Heart left ventricle (tissue), 13 donors: Measurements from ENCODE around the gene CPN1.

Source experiments
- CTCF ChIP-seq, 12 donors: fragments of 200-600 bp; sonication (generic) in 4 of 12; IDR thresholded peaks; one replicate each; pipeline versions ENCODE4 v1.5.0 to v1.8.0; 2018 to 2022; ENCODE audit warnings: antibody characterized with exemption in 12 of 12, mild to moderate bottlenecking in 5 of 12
- POLR2A ChIP-seq, 2 donors: fragments of 450-650 bp; IDR thresholded peaks; one replicate each; pipeline ENCODE4 v1.6.1; 2017; ENCODE audit warnings: antibody characterized with exemption in 2 of 2, mild to moderate bottlenecking in 2 of 2, moderate library complexity in 2 of 2
- donor health status: ischemic (EF 13 %, LVEDD 7.1; RV severe dilation, severe dysfunction).
- donor health status: DM: no; HTN: yes; CAD: no.
- donor health status: DM: no; HTN: no; CAD: no.
- donor health status: ischemic (EF 25% LVEDD 6.9; RV normal size, moderate dysfunction).
- donor health status: ischemic (EF 25% LVEDD 5.7; RV mildly dilated, moderate dysfunction).
- donor health status: ischemic (EF 35%, LVEDD 5.7; RV mildly dilated, moderate dysfunction).
- donor health status: nonischemic (EF 11% LVEDD 7.7; RV severe dilation, severe dysfunction).
- donor health status: DM: yes; HTN: yes; CAD: no.
- donor health status: PGD.
- donor health status: ischemic (EF 29% LVEDD 5.4; RV normal size, mild dysfunction).
- donor health status: nonischemic (EF 23%, LVEDD 6.1; RV moderate dilation, normal function).

- no peak for TF ChIP-seq CTCF (IDR thresholded peaks at IDR 0.05)
- TF ChIP-seq POLR2A (IDR thresholded peaks at IDR 0.05): no peak
Observed at GRCh38 chr10:100024748-100025147, 56.9 kb downstream of the CPN1 start.
